Transverse colon (tissue), 4 donors: Measurements from ENCODE around the gene PHACTR2.

Source experiments
- POLR2A ChIP-seq: fragments of 450-650 bp; IDR thresholded peaks from one replicate; pipeline ENCODE4 v1.6.1; 2016; ENCODE audit warnings: antibody characterized with exemption, mild to moderate bottlenecking, moderate library complexity
- POLR2AphosphoS5 ChIP-seq, 3 donors: sonication (generic); formaldehyde crosslinking; IDR thresholded peaks; one replicate each; pipeline ENCODE4 v1.6.1; 2016; ENCODE audit warnings: antibody characterized with exemption in 3 of 3
- TF ChIP-seq, protein P1 (sequence below), 5 experiments: fragments of 200-600 bp in 3 of 5; fragments of 450-650 bp in 2 of 5; sonication (generic) in 3 of 5; IDR thresholded peaks; 1 replicate in 2 of 5; 2 replicates in 3 of 5; pipeline ENCODE4 v1.5.1; 2016 to 2017; ENCODE audit warnings: antibody characterized with exemption in 5 of 5, inconsistent platforms in 3 of 5, mild to moderate bottlenecking in 2 of 5, moderate library complexity in 1 of 5

DNA sequence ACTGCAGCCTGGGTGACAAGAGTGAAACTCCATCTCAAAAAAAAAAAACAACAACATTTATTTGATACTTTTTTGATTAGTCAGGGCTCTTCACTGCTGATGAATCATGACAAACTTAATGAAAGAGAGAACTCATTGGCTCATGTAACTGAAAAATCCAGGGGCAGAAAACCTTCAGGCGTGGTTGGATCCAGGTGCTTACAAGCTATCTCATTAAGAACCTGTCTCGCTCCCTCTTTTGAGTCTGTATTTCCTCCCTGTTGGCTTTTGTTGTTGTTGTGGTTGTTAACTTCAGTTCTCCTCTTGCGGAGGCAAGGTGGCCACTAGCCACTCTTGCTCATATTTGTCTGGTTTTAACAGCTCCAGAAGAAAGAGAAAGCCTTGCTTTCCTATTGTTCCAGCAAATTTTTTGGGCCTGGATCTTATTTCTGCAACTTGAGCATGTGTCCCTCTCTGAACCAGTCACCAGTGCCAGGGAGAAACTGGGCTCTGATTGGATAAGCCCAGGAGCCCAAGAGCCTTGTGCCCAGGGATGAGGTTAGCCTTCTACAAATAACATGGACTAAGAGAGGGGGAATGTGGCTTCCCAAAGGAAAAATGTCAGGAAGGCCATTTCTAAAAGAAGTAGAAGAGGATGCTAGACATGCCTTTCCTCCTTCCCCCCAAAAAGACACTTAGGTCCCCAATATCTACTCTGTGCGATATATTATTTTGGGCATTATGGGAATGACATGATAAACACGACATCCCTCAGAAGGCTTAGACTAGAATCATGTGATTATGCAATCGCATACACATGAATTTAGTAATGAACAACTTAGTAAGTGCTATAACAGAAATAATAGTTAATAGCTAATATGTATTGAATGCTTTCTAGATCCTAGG lies 64.5 kb downstream of the PHACTR2 start:
- TF ChIP-seq, protein P1, sequence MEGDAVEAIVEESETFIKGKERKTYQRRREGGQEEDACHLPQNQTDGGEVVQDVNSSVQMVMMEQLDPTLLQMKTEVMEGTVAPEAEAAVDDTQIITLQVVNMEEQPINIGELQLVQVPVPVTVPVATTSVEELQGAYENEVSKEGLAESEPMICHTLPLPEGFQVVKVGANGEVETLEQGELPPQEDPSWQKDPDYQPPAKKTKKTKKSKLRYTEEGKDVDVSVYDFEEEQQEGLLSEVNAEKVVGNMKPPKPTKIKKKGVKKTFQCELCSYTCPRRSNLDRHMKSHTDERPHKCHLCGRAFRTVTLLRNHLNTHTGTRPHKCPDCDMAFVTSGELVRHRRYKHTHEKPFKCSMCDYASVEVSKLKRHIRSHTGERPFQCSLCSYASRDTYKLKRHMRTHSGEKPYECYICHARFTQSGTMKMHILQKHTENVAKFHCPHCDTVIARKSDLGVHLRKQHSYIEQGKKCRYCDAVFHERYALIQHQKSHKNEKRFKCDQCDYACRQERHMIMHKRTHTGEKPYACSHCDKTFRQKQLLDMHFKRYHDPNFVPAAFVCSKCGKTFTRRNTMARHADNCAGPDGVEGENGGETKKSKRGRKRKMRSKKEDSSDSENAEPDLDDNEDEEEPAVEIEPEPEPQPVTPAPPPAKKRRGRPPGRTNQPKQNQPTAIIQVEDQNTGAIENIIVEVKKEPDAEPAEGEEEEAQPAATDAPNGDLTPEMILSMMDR (IDR thresholded peaks at IDR 0.05), result no peak
- TF ChIP-seq POLR2AphosphoS5 (IDR thresholded peaks at IDR 0.05) (no peak), POLR2A (no peak)
